ENCODE measurements around the gene CASR.
"Not testable (repeated sequence)": the region's sequence is repeated elsewhere in the genome, so short reads cannot be mapped to it uniquely, and the experiment has no call there.

Gene CASR

GRCh38 chr3:122198966-122199365, 15.5 kb downstream of the CASR start:
- H3K36me3 Mint-ChIP-seq: no peaks in the 10 kb centered on the region
- no peak overlapping the region for H3K27ac Mint-ChIP-seq
- ATAC-seq: no peak
- no peak overlapping the region for H3K4me3 Mint-ChIP-seq
- peaks cover 9% of the 10 kb centered on the region for H3K4me1 Mint-ChIP-seq
- DNase-seq (ENCODE audit: low spot score in 2 of 2): no peak
- H3K9me3 Mint-ChIP-seq: no peaks in the 10 kb centered on the region

DNA sequence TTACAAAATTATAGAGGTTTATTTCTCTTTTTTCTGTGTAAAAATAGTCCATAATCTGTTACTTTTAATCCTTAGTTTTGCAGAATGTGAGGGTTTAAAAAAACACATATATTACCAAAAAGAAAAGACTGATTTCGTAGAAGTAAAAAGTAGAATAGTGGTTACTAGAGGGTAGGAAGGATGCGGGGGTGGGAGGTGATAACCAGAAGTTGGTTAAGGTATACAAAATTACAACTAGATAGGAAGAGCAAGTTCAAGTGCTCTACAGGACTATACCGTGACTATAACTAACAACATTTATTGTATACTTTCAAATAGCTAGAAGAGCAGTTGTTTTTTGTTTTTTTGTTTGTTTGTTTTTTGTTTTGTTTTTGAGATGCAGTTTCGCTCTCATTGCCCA, 16.1 kb downstream of the CASR start:
- DNase-seq (ENCODE audit: low spot score in 2 of 2): no peak
- Mint-ChIP-seq H3K4me1 (peaks cover 8% of the 10 kb centered on the region), H3K9me3 (no peaks in the 10 kb centered on the region), H3K36me3 (no peaks in the 10 kb centered on the region), H3K4me3 (no peak overlapping the region), H3K27ac (no peak overlapping the region)
- peak; percentile 74 for ATAC-seq

- DNase-seq (ENCODE audit: low spot score in 2 of 2): no peak
- Mint-ChIP-seq H3K36me3 (no peaks in the 10 kb centered on the region), H3K4me3 (no peak overlapping the region), H3K27ac (no peak overlapping the region), H3K4me1 (no peaks in the 10 kb centered on the region), H3K9me3 (no peaks in the 10 kb centered on the region)
- ATAC-seq: no peak
Measured at GRCh38 chr3:122200661-122201060, 17.2 kb downstream of the CASR start.

DNA sequence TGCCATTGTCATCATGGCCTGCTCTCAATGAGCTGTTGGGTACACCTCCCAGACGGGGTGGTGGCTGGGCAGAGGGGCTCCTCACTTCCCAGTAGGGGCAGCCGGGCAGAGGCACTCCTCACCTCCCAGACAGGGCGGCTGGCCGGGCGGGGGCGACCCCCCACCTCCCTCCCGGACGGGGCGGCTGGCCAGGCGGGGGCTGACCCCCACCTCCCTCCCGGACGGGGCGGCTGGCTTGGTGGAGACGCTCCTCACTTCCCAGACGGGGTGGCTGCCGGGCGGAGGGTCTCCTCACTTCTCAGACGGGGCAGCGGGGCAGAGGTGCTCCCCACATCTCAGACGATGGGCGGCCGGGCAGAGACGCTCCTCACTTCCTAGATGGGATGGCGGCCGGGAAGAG, 18.0 kb downstream of the CASR start:
- not testable (repeated sequence) for H3K4me1 Mint-ChIP-seq, H3K4me3 Mint-ChIP-seq, H3K27ac Mint-ChIP-seq

DNA sequence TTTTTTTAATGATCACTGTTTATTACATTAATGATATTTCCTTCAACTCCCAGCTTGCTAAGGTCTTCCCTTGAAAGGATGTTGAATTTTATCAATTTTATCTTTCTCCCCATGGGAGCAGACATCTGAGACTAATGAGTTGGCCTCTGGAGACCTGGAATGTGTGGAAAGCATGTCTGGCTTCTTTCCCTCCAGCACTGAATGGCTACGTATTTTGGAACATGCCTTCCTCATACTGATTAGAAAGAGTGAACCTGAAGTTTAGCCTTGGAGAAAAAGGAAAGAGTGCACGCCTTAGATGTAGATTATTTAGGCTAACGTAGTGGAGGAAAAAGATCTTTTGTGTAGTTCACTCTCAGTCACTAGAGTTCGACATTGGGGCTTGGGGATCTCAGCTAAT, 25.1 kb downstream of the CASR start:
- no peak overlapping the region for H3K4me3 Mint-ChIP-seq
- ATAC-seq: no peak
- no peaks in the 10 kb centered on the region for H3K4me1 Mint-ChIP-seq
- no peaks in the 10 kb centered on the region for H3K9me3 Mint-ChIP-seq
- H3K27ac Mint-ChIP-seq: no peak overlapping the region
- H3K36me3 Mint-ChIP-seq: no peaks in the 10 kb centered on the region
- no peak for DNase-seq (ENCODE audit: low spot score in 2 of 2)

More for the DNA sequence above, 18.0 kb downstream of the CASR start:
- not testable (repeated sequence) for DNase-seq (ENCODE audit: low spot score in 2 of 2); H3K36me3 Mint-ChIP-seq; H3K9me3 Mint-ChIP-seq; ATAC-seq

DNA sequence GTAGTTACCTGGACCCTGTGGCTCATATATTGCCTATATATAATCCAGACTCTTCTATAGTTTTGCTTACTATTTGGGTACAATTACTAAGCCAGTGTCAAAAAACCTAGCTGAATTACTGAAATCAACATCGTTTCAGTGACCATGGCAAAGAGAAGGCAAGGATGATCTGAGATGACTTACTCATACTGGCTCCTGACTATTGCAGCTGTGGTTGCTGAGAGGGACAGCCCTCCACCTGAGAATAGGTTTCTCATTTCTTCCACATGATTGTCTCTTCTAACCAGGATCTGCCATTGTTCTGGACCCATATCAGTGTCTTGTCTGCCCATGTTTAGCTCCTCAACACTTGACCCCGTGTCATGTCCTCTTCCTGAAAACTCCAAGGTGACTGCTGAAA, 30.2 kb downstream of the CASR start:
- Mint-ChIP-seq H3K9me3 (no peaks in the 10 kb centered on the region), H3K27ac (no peak overlapping the region), H3K4me3 (no peak overlapping the region), H3K4me1 (peaks cover 2% of the 10 kb centered on the region), H3K36me3 (no peaks in the 10 kb centered on the region)
- ATAC-seq (peak; percentile 78), DNase-seq (ENCODE audit: low spot score in 2 of 2) (no peak)

GRCh38 chr3:122214711-122215110, 31.2 kb downstream of the CASR start:
- Mint-ChIP-seq H3K27ac (no peak overlapping the region), H3K9me3 (no peaks in the 10 kb centered on the region)

GRCh38 chr3:122215592-122216298, 32.3 kb downstream of the CASR start:
- peaks cover 5% of the 10 kb centered on the region for H3K4me1 Mint-ChIP-seq
- DNase-seq (ENCODE audit: low spot score in 2 of 2) (no peak), ATAC-seq (peak; percentile 18)
- no peak overlapping the region for H3K4me3 Mint-ChIP-seq
- H3K9me3 Mint-ChIP-seq: no peaks in the 10 kb centered on the region
- no peak overlapping the region for H3K27ac Mint-ChIP-seq
- no peaks in the 10 kb centered on the region for H3K36me3 Mint-ChIP-seq

More at GRCh38 chr3:122214711-122215110, 31.2 kb downstream of the CASR start:
- H3K4me3 Mint-ChIP-seq: no peak overlapping the region
- no peaks in the 10 kb centered on the region for H3K36me3 Mint-ChIP-seq
- no peak for DNase-seq (ENCODE audit: low spot score in 2 of 2)
- ATAC-seq: no peak
- H3K4me1 Mint-ChIP-seq: peaks cover 5% of the 10 kb centered on the region

- Mint-ChIP-seq H3K9me3 (no peaks in the 10 kb centered on the region), H3K27ac (no peak overlapping the region), H3K36me3 (no peaks in the 10 kb centered on the region), H3K4me3 (no peak overlapping the region), H3K4me1 (peaks cover 5% of the 10 kb centered on the region)
- no peak for DNase-seq (ENCODE audit: low spot score in 2 of 2)
- no peak for ATAC-seq
Measured at GRCh38 chr3:122217901-122218300, 34.4 kb downstream of the CASR start.

GRCh38 chr3:122219242-122219872, 35.9 kb downstream of the CASR start:
- DNase-seq (ENCODE audit: low spot score in 2 of 2) (no peak), ATAC-seq (no peak)
- H3K4me3 Mint-ChIP-seq: no peak overlapping the region
- H3K27ac Mint-ChIP-seq: no peak overlapping the region
- no peaks in the 10 kb centered on the region for H3K36me3 Mint-ChIP-seq
- no peaks in the 10 kb centered on the region for H3K9me3 Mint-ChIP-seq
- H3K4me1 Mint-ChIP-seq: peaks cover 5% of the 10 kb centered on the region

- DNase-seq (ENCODE audit: low spot score in 2 of 2) (no peak), ATAC-seq (no peak)
- Mint-ChIP-seq H3K9me3 (no peaks in the 10 kb centered on the region), H3K36me3 (no peaks in the 10 kb centered on the region), H3K4me3 (no peak overlapping the region), H3K27ac (no peak overlapping the region), H3K4me1 (peaks cover 3% of the 10 kb centered on the region)
Measured at GRCh38 chr3:122227036-122227781, 43.7 kb downstream of the CASR start.

GRCh38 chr3:122230174-122230573, 46.7 kb downstream of the CASR start:
- Mint-ChIP-seq H3K9me3 (no peaks in the 10 kb centered on the region), H3K36me3 (no peaks in the 10 kb centered on the region), H3K4me1 (peaks cover 31% of the 10 kb centered on the region), H3K27ac (no peak overlapping the region), H3K4me3 (no peak overlapping the region)
- ATAC-seq: no peak
- no peak for DNase-seq (ENCODE audit: low spot score in 2 of 2)

- H3K4me3 Mint-ChIP-seq: no peak overlapping the region
- peaks cover 34% of the 10 kb centered on the region for H3K4me1 Mint-ChIP-seq
- DNase-seq (ENCODE audit: low spot score in 2 of 2) (no peak), ATAC-seq (no peak)
- H3K9me3 Mint-ChIP-seq: no peaks in the 10 kb centered on the region
- no peaks in the 10 kb centered on the region for H3K36me3 Mint-ChIP-seq
- H3K27ac Mint-ChIP-seq: no peak overlapping the region
Measured at GRCh38 chr3:122231465-122232157, 48.1 kb downstream of the CASR start.

- Mint-ChIP-seq H3K27ac (no peak overlapping the region), H3K9me3 (no peaks in the 10 kb centered on the region), H3K4me1 (peaks cover 34% of the 10 kb centered on the region), H3K4me3 (no peak overlapping the region), H3K36me3 (no peaks in the 10 kb centered on the region)
- ATAC-seq: no peak
- DNase-seq (ENCODE audit: low spot score in 2 of 2): no peak
Measured at GRCh38 chr3:122232485-122232884, 49.0 kb downstream of the CASR start.

Data from stimulated activated effector memory CD8-positive, alpha-beta T cell treated with anti-CD3 and anti-CD28 coated beads, Interleukin-12 subunit alpha, Interleukin-12 subunit beta, amount 100 ng/mL, for 72 hours (primary cell).